C4-2B (cell line): ENCODE measurements around the gene TRPV3.

Experiments used
- H3K27ac ChIP-seq: fragments of 450-650 bp; 2 replicates; pipeline ENCODE4 v1.5.1; 2017
- ZFX ChIP-seq: fragments of 450-650 bp; IDR thresholded peaks from 2 replicates; pipeline ENCODE4 v1.6.1; 2017
- TF ChIP-seq, protein P1 (sequence below): fragments of 450-650 bp; conservative IDR thresholded peaks from 2 replicates; pipeline ENCODE4 v1.5.1; 2017; ENCODE audit warnings: mild to moderate bottlenecking

TRPV3 gene

DNA sequence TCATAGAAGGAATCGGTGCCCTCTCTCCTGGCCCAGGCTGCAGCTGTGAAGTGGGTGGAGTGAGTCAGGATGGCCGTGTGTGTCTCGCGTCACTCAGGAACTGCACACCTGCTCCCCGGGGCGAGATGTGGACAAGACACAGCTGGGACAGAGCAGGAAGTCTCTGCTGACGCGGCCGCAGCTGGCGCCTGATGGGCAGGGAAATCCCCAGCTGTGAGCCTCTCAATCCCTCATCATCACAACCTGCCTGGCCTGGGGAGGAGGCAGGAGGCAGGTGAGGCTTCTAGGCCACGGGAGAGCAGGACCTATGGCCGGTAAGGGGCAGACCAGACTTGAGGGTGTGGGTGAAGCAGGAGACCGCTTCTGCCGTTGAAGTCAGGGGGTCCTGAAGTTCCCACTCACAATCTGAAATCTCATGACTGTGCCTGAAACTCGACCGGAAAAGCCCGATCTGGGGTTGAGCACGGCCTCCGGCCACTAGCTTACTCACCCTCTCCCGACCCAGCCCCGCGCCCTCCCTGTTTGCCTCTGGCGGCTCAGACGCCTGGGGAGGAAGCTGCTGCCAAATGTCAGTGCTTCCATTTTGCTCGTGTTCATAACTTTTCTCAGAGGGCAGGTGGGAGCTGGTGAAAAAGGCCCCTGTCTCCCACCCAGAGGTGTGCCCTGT, 1.1 kb upstream of the TRPV3 start:
- peak overlapping the region; percentile 52 for H3K27ac ChIP-seq
- TF ChIP-seq, protein P1, sequence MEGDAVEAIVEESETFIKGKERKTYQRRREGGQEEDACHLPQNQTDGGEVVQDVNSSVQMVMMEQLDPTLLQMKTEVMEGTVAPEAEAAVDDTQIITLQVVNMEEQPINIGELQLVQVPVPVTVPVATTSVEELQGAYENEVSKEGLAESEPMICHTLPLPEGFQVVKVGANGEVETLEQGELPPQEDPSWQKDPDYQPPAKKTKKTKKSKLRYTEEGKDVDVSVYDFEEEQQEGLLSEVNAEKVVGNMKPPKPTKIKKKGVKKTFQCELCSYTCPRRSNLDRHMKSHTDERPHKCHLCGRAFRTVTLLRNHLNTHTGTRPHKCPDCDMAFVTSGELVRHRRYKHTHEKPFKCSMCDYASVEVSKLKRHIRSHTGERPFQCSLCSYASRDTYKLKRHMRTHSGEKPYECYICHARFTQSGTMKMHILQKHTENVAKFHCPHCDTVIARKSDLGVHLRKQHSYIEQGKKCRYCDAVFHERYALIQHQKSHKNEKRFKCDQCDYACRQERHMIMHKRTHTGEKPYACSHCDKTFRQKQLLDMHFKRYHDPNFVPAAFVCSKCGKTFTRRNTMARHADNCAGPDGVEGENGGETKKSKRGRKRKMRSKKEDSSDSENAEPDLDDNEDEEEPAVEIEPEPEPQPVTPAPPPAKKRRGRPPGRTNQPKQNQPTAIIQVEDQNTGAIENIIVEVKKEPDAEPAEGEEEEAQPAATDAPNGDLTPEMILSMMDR: no peak
- no peak for TF ChIP-seq ZFX

- TF ChIP-seq, protein P1: no peak
- TF ChIP-seq ZFX: 0 out of 2 replicates have a peak, but pooled peaks have one; percentile 3
- peak overlapping the region; percentile 52 for H3K27ac ChIP-seq
Observed at GRCh38 chr17:3556916-3557767, 470 bp downstream of the TRPV3 start.

- TF ChIP-seq, protein P1: no peak
- no peak for TF ChIP-seq ZFX
- peak overlapping the region; percentile 52 for H3K27ac ChIP-seq
Observed at GRCh38 chr17:3556239-3556915, 1.2 kb downstream of the TRPV3 start.

DNA sequence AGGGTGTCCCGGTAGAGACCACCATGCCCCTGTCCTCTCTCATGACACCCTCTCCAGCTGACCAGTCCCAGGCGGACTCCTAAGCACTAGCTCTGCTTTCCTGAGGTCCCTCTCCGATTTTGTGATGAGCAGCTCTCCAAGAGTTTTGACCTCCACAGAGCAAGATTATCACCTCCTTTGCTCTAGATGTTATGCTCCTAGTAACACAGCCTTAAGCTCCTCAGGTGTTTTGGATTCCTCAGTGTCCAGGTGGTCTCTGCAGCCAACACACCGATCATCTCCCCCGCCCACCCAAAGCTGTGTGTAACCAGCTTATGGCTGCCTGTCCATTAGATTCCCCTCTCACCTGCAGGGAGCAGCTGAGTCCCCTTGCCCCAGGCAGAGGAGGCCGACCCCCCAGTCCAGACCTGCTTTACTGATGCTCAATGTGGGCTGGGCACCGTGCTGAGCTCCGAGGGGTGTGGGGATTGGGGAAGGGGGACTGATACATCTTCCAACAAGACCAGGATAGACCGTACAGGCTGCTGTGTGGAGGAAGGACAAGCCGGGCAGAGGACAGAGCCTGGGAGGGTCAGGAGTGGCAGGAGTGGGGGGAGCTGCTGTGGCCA, 2.3 kb downstream of the TRPV3 start:
- TF ChIP-seq, protein P1: no peak
- TF ChIP-seq ZFX: no peak
- no peak overlapping the region for H3K27ac ChIP-seq

DNA sequence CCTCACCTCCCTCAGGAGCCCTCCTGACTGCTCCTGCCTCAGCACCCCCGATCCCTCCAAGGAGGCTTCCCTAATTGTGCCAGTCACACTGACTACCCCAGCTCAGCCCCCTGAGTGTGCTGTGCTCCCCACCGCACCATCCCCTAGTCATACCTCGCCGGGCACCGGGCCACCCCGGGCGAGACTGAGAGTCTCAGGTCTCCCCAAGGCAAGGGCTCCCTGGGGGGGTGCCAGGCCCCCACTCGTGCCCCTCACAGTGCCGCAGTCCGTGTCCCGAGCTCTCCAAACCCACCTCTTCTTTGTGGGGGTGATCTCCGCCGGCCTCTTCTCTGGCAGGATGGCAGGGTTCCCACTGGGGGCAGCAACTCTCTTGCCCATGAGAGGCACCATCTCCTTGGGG, 3.2 kb downstream of the TRPV3 start:
- H3K27ac ChIP-seq: no peak overlapping the region
- TF ChIP-seq ZFX: no peak
- TF ChIP-seq, protein P1: no peak

DNA sequence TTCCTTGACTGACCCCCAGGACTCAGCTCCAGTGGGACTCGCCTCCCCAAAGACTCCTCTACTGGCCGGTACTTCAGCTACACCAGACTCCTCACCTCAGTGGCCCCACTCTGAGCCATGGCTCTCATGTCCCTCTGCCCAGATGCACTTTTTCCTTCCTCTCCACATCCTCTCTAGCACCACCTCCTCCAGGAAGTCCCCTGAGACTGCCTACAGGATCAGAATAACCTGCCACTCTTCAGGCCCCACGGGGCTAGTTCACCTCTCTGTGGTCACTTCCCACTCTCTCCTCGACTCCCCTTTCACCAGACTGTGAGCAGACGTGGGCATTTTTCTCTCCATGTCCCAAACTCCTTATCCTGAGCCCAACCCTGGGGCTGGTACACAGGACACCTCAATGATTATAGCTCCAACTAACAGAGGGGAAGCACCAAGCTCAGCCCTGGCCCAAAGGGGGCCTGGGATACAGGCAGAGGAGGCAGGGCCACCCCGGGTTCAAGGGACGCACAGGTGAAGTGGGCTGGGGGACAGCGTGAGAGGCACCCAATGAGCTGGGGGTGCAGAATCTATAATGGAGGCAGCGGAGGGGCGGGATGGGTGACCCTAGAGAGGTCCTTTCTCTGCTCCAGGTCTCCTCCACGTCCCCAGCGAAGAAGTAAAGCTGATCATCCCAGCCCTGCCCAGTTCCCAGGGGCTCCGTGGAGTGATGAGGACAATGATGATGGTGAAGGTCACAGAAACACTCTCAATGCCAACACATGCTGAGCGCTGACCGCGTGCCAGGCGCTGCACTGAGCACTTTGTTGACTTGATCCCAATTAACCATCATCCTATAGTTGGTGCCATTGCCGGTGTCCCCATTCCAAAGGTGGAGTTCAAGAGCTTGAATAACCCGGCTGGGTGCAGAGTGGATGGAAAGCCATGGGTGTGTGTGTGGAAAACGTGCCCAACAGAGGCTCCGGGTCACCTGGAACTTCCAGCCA, 3.9 kb downstream of the TRPV3 start:
- TF ChIP-seq ZFX: no peak
- TF ChIP-seq, protein P1: no peak
- H3K27ac ChIP-seq: no peak overlapping the region
